DND-41 (cell line): ENCODE data around the gene RHBDF1.

Experiments used
- CTCF ChIP-seq: IDR thresholded peaks from 2 replicates; pipeline ENCODE4 v1.5.1; 2012; ENCODE audit warnings: borderline replicate concordance, low read length, moderate library complexity, mild to moderate bottlenecking; ENCODE audit not compliant: poor library complexity, severe bottlenecking; ENCODE audit errors: extremely low read depth
- EZH2 ChIP-seq: IDR thresholded peaks from 3 replicates; pipeline ENCODE4 v1.6.1; 2012; ENCODE audit warnings: borderline replicate concordance, low read depth, mild to moderate bottlenecking, moderate library complexity, low read length, inconsistent platforms; ENCODE audit not compliant: severe bottlenecking

GRCh38 chr16:118857-119256 is 46.4 kb upstream of the RHBDF1 start:
- no peak for TF ChIP-seq EZH2
- no peak for TF ChIP-seq CTCF
